Stomach (tissue), 9 donors: Measurements from ENCODE around the gene GREM2. TPM values are rescaled to one million over a fixed set of nuclear protein-coding genes. Genes with fewer than 3 reads are reported as not detected.
A peak's percentile ranks its signal among the peaks of the same experiment; 100 is the strongest.

ENCODE experiments used
- DNase-seq, 2 donors: peaks; one replicate each; pipeline versions ENCODE4 v3.0.0 to v3.0.0-alpha.2; 2013 to 2019
- H3K27ac ChIP-seq, 5 donors: fragments of 200-600 bp in 4 of 5; sonication (generic) in 4 of 5; one replicate each; pipeline ENCODE4 v1.5.1; 2013 to 2019; ENCODE audit warnings: mild to moderate bottlenecking in 1 of 5, moderate library complexity in 1 of 5
- H3K27me3 ChIP-seq, 3 donors: fragments of 200-600 bp; sonication (generic); one replicate each; pipeline ENCODE4 v1.5.1; 2017 to 2019; ENCODE audit warnings: mixed run types in 1 of 3
- H3K36me3 ChIP-seq, 4 donors: fragments of 200-600 bp; sonication (generic); 1 replicate in 3 of 4; 2 replicates in 1 of 4; pipeline ENCODE4 v1.5.1; 2016 to 2019
- H3K4me1 ChIP-seq, 4 donors: fragments of 200-600 bp; sonication (generic); one replicate each; pipeline ENCODE4 v1.5.1; 2016 to 2019
- H3K4me3 ChIP-seq, 4 donors: fragments of 200-600 bp; sonication (generic) in 3 of 4; one replicate each; pipeline ENCODE4 v1.5.1; 2016 to 2019; ENCODE audit warnings: mild to moderate bottlenecking in 1 of 4
- H3K9me3 ChIP-seq, 4 donors: fragments of 200-600 bp; sonication (generic); one replicate each; pipeline ENCODE4 v1.5.1; 2016 to 2019
- CTCF ChIP-seq, 7 experiments: fragments of 450-650 bp in 4 of 7; fragments of 200-600 bp in 3 of 7; sonication (generic) in 3 of 7; IDR thresholded peaks; one replicate each; pipeline ENCODE4 v1.5.1; 2016 to 2019; ENCODE audit warnings: antibody characterized with exemption in 7 of 7, control low read depth in 2 of 7, mild to moderate bottlenecking in 1 of 7
- EP300 ChIP-seq: sonication (generic); formaldehyde crosslinking; IDR thresholded peaks from one replicate; pipeline ENCODE4 v1.6.1; 2017; ENCODE audit warnings: antibody characterized with exemption
- POLR2A ChIP-seq, 4 donors: fragments of 450-650 bp; IDR thresholded peaks; one replicate each; pipeline ENCODE4 v1.6.1; 2016; ENCODE audit warnings: antibody characterized with exemption in 4 of 4, control low read depth in 2 of 4, mild to moderate bottlenecking in 1 of 4, moderate library complexity in 1 of 4
- POLR2AphosphoS5 ChIP-seq, 3 donors: sonication (generic); formaldehyde crosslinking; IDR thresholded peaks; one replicate each; pipeline ENCODE4 v1.6.1; 2016; ENCODE audit warnings: antibody characterized with exemption in 3 of 3
- whole genome bisulfite sequencing, 5 donors: extraction: QIAGEN DNeasy Blood & Tissue Kit in 3 of 5; methylation state at CpG; one replicate each; pipeline versions ENCODE4 v1.1.5 to v1.1.7; 2013 to 2018; 5-methylcytosine and 5-hydroxymethylcytosine counted together
- intact Hi-C: fragments of 100-400 bp; cut with DNase I; formaldehyde crosslinking; loops from one replicate; pipeline ENCODE4 v1.15.1; 2023; ENCODE audit warnings: low total_unique reads
- polyA plus RNA-seq, 3 donors: library from polyadenylated mRNA; stranded (reverse); fragments of 200-250 nt; gene quantifications; one replicate each; pipeline ENCODE4 v1.2.3, GENCODE V29; 2013
- total RNA-seq, 5 donors: library from RNA; depleted of rRNA; stranded (reverse); fragments of >200 nt; gene quantifications; one replicate each; pipeline versions ENCODE4 v1.1.0 to v1.2.3, GENCODE V29; 2014 to 2016
- donor health status: healthy with polysubstance abuse.
- donor health status: Bipolar disorder and iron deficiency.
- donor health status: healthy.

GREM2 gene
- total and polyA plus RNA-seq, 8 donors = 0.45 to 10.5 (median 2.4) TPM; not detected in 1

GRCh38 chr1:240484804-240485443 lies 127.0 kb downstream of the GREM2 start:
- TF ChIP-seq POLR2AphosphoS5 (IDR thresholded peaks at IDR 0.05) (no peak), POLR2A (IDR thresholded peaks at IDR 0.05) (no peak), CTCF (IDR thresholded peaks at IDR 0.05) (no peak), EP300 (no peak)
- Histone ChIP-seq H3K9me3 (no peaks in the 10 kb centered on the region), H3K36me3 (no peaks in the 10 kb centered on the region), H3K27ac (no peak overlapping the region), H3K4me3 (no peak overlapping the region), H3K4me1 (no peaks in the 10 kb centered on the region), H3K27me3 (no peaks in the 10 kb centered on the region)
- 82 to 87% (median 87%) methylated on average over 6 of the region's 6 CpGs for WGBS, 5 donors
- no peak for DNase-seq
- intact Hi-C loops = no loop called here

GRCh38 chr1:240478536-240478935 lies 133.4 kb downstream of the GREM2 start:
- TF ChIP-seq POLR2AphosphoS5 (IDR thresholded peaks at IDR 0.05) (no peak), EP300 (no peak), CTCF (IDR thresholded peaks at IDR 0.05) (no peak), POLR2A (IDR thresholded peaks at IDR 0.05) (no peak)
- Histone ChIP-seq H3K27ac (no peak overlapping the region), H3K36me3 (no peaks in the 10 kb centered on the region), H3K4me1 (no peaks in the 10 kb centered on the region), H3K27me3 (no peaks in the 10 kb centered on the region), H3K9me3 (no peaks in the 10 kb centered on the region), H3K4me3 (no peak overlapping the region)
- intact Hi-C loops = no loop called here
- no peak for DNase-seq
- WGBS, 5 donors = 79 to 85% (median 83%) methylated on average over 6 of the region's 6 CpGs

GRCh38 chr1:240475832-240476231 lies 136.1 kb downstream of the GREM2 start:
- Histone ChIP-seq H3K4me3 (no peak overlapping the region), H3K4me1 (no peaks in the 10 kb centered on the region), H3K36me3 (no peaks in the 10 kb centered on the region), H3K9me3 (no peaks in the 10 kb centered on the region), H3K27me3 (no peaks in the 10 kb centered on the region), H3K27ac (no peak overlapping the region)
- TF ChIP-seq EP300 = no peak
- TF ChIP-seq POLR2AphosphoS5 (IDR thresholded peaks at IDR 0.05) = no peak
- no peak for TF ChIP-seq CTCF (IDR thresholded peaks at IDR 0.05)
- no peak for TF ChIP-seq POLR2A (IDR thresholded peaks at IDR 0.05)
- no peak for DNase-seq
- 66 to 77% (median 70%) methylated on average over 4 of the region's 4 CpGs for WGBS, 5 donors
- intact Hi-C loops = no loop called here

- TF ChIP-seq POLR2AphosphoS5 (IDR thresholded peaks at IDR 0.05) (no peak), CTCF (IDR thresholded peaks at IDR 0.05) (no peak), POLR2A (IDR thresholded peaks at IDR 0.05) (no peak), EP300 (no peak)
- peak in 1 of 2 donors; percentile 47 for DNase-seq
- intact Hi-C loops = no loop called here
- Histone ChIP-seq H3K27me3 (no peaks in the 10 kb centered on the region), H3K4me3 (no peak overlapping the region), H3K27ac (no peak overlapping the region), H3K9me3 (no peaks in the 10 kb centered on the region), H3K4me1 (no peaks in the 10 kb centered on the region), H3K36me3 (no peaks in the 10 kb centered on the region)
- 35 to 50% (median 38%) methylated on average over 5 of the region's 5 CpGs for WGBS, 5 donors
Measured at GRCh38 chr1:240474133-240474614, 137.8 kb downstream of the GREM2 start.
